ENCODE measurements around the gene SH2B3. TPM values are rescaled to one million over a fixed set of nuclear protein-coding genes. Genes with fewer than 3 reads are reported as not detected.
"Not testable (repeated sequence)": the region's sequence is repeated elsewhere in the genome, so short reads cannot be mapped to it uniquely, and the experiment has no call there.

The SH2B3 gene
- total and polyA plus RNA-seq, 8 donors: 2.5 to 21.7 (median 8.8) TPM

GRCh38 chr12:111457577-111457976, 51.9 kb downstream of the SH2B3 start:
- 73 to 92% (median 88%) methylated on average over 3 of the region's 3 CpGs for WGBS, 5 donors
- DNase-seq: no peak
- H3K27me3 ChIP-seq: no peaks in the 10 kb centered on the region
- no peak for TF ChIP-seq POLR2A (IDR thresholded peaks at IDR 0.05)
- TF ChIP-seq EP300 (IDR thresholded peaks at IDR 0.05): no peak
- TF ChIP-seq CTCF (IDR thresholded peaks at IDR 0.05): no peak
- TF ChIP-seq POLR2AphosphoS5 (IDR thresholded peaks at IDR 0.05): no peak
- H3K4me1 ChIP-seq: peaks cover 0 to 16% (median 5%) of the 10 kb centered on the region in 4 donors
- intact Hi-C loops (cut with DNase I; ENCODE audit: low total_unique reads): no loop called here
- no peak overlapping the region for H3K27ac ChIP-seq
- no peaks in the 10 kb centered on the region for H3K9me3 ChIP-seq
- peaks cover 46 to 89% (median 79%) of the 10 kb centered on the region in 4 donors for H3K36me3 ChIP-seq
- no peak overlapping the region for H3K4me3 ChIP-seq

GRCh38 chr12:111458546-111459172, 52.9 kb downstream of the SH2B3 start:
- H3K36me3 ChIP-seq: peaks cover 35 to 86% (median 74%) of the 10 kb centered on the region in 4 donors
- intact Hi-C loops (cut with DNase I; ENCODE audit: low total_unique reads): no loop called here
- DNase-seq: no peak

GRCh38 chr12:111460111-111460510, 54.4 kb downstream of the SH2B3 start:
- H3K36me3 ChIP-seq: peaks cover 23 to 81% (median 69%) of the 10 kb centered on the region in 4 donors

More at GRCh38 chr12:111458546-111459172, 52.9 kb downstream of the SH2B3 start:
- Histone ChIP-seq H3K27me3 (no peaks in the 10 kb centered on the region), H3K4me1 (peaks cover 0 to 16% (median 7%) of the 10 kb centered on the region in 4 donors), H3K9me3 (no peaks in the 10 kb centered on the region), H3K4me3 (no peak overlapping the region), H3K27ac (no peak overlapping the region)
- TF ChIP-seq EP300 (IDR thresholded peaks at IDR 0.05): no peak
- TF ChIP-seq CTCF (IDR thresholded peaks at IDR 0.05): no peak
- TF ChIP-seq POLR2AphosphoS5 (IDR thresholded peaks at IDR 0.05): no peak
- no peak for TF ChIP-seq POLR2A (IDR thresholded peaks at IDR 0.05)
- WGBS, 5 donors: 84 to 89% (median 86%) methylated on average over 6 of the region's 6 CpGs

GRCh38 chr12:111462210-111462769, 56.6 kb downstream of the SH2B3 start:
- Histone ChIP-seq H3K4me3 (no peak overlapping the region), H3K36me3 (peaks cover 3 to 61% (median 51%) of the 10 kb centered on the region in 4 donors), H3K4me1 (peaks cover 0 to 17% (median 7%) of the 10 kb centered on the region in 4 donors), H3K9me3 (no peaks in the 10 kb centered on the region), H3K27ac (no peak overlapping the region), H3K27me3 (no peaks in the 10 kb centered on the region)
- intact Hi-C loops (cut with DNase I; ENCODE audit: low total_unique reads): no loop called here
- DNase-seq: no peak
- TF ChIP-seq POLR2A (IDR thresholded peaks at IDR 0.05) (no peak), POLR2AphosphoS5 (IDR thresholded peaks at IDR 0.05) (no peak), EP300 (IDR thresholded peaks at IDR 0.05) (no peak), CTCF (IDR thresholded peaks at IDR 0.05) (no peak)

More at GRCh38 chr12:111460111-111460510, 54.4 kb downstream of the SH2B3 start:
- H3K4me1 ChIP-seq: peaks cover 0 to 16% (median 7%) of the 10 kb centered on the region in 4 donors
- H3K27me3 ChIP-seq; H3K9me3 ChIP-seq; DNase-seq; intact Hi-C loops (cut with DNase I; ENCODE audit: low total_unique reads); H3K27ac ChIP-seq; H3K4me3 ChIP-seq: not testable (repeated sequence)
- 97 to 98% (median 97%) methylated on average over 11 of the region's 11 CpGs for WGBS, 5 donors
